CD14-positive monocyte (primary cell): ENCODE data around the gene APOC4. TPM values are rescaled to one million over a fixed set of nuclear protein-coding genes. Genes with fewer than 3 reads are reported as not detected.

Experiments used
- DNase-seq, 3 donors: peaks; one replicate each; pipeline ENCODE4 v3.0.0-alpha.2; 2011 to 2022
- H2AFZ ChIP-seq: 2 replicates; pipeline ENCODE4 v1.6.0; 2012; ENCODE audit warnings: mild to moderate bottlenecking, low read depth, low read length, inconsistent platforms; ENCODE audit not compliant: insufficient read depth, poor library complexity, severe bottlenecking
- H3K27ac ChIP-seq, 2 donors: 1 replicate in 1 of 2; 2 replicates in 1 of 2; pipeline ENCODE4 v1.5.1; 2012 to 2013; ENCODE audit warnings: low read length in 2 of 2, control low read depth in 1 of 2, inconsistent platforms in 1 of 2, low read depth in 1 of 2, mild to moderate bottlenecking in 1 of 2
- H3K27me3 ChIP-seq, 2 donors: one replicate each; pipeline versions ENCODE4 v1.6.0 to v1.6.1; 2011 to 2013; ENCODE audit warnings: low read length in 2 of 2; ENCODE audit not compliant: control insufficient read depth in 2 of 2, insufficient read depth in 2 of 2
- H3K36me3 ChIP-seq, 2 donors: replicated peaks in 1 of 2; 1 replicate in 1 of 2; 2 replicates in 1 of 2; pipeline versions ENCODE4 v1.5.1 to v1.6.1; 2012 to 2013; ENCODE audit warnings: low read length in 2 of 2, control low read depth in 1 of 2, inconsistent platforms in 1 of 2, mild to moderate bottlenecking in 1 of 2; ENCODE audit not compliant: insufficient read depth in 2 of 2, control insufficient read depth in 1 of 2
- H3K4me1 ChIP-seq, 2 donors: 1 replicate in 1 of 2; 2 replicates in 1 of 2; pipeline versions ENCODE4 v1.5.1 to v1.6.1; 2012 to 2013; ENCODE audit warnings: low read length in 2 of 2, control low read depth in 1 of 2, inconsistent platforms in 1 of 2, mild to moderate bottlenecking in 1 of 2, moderate library complexity in 1 of 2; ENCODE audit not compliant: insufficient read depth in 2 of 2, control insufficient read depth in 1 of 2
- H3K4me2 ChIP-seq: replicated peaks from 2 replicates; pipeline ENCODE3; 2012; ENCODE audit warnings: low read length, moderate library complexity, mild to moderate bottlenecking; ENCODE audit not compliant: poor library complexity, severe bottlenecking; ENCODE audit errors: extremely low read depth
- H3K4me3 ChIP-seq, 3 experiments: fragments of 200-600 bp in 1 of 3; sonication (generic) in 1 of 3; replicated peaks in 1 of 3; 1 replicate in 2 of 3; 2 replicates in 1 of 3; pipeline ENCODE4 v1.5.1; 2011 to 2013; ENCODE audit warnings: low read length in 3 of 3, mild to moderate bottlenecking in 3 of 3, control low read depth in 2 of 3, low read depth in 2 of 3, inconsistent platforms in 1 of 3, moderate library complexity in 1 of 3
- H3K79me2 ChIP-seq: 2 replicates; pipeline ENCODE4 v1.6.0; 2012; ENCODE audit warnings: mild to moderate bottlenecking, control low read depth, inconsistent platforms, low read length, moderate library complexity; ENCODE audit not compliant: insufficient read depth
- H3K9ac ChIP-seq: 2 replicates; pipeline ENCODE4 v1.6.0; 2017; ENCODE audit warnings: low read length, mild to moderate bottlenecking; ENCODE audit not compliant: insufficient read depth, poor library complexity, severe bottlenecking
- H3K9me3 ChIP-seq, 2 donors: replicated peaks in 1 of 2; 1 replicate in 1 of 2; 2 replicates in 1 of 2; pipeline versions ENCODE4 v1.5.1 to v1.6.1; 2012 to 2013; ENCODE audit warnings: low read length in 2 of 2, control low read depth in 1 of 2; ENCODE audit not compliant: control insufficient read depth in 1 of 2, insufficient read depth in 1 of 2
- H4K20me1 ChIP-seq: 2 replicates; pipeline ENCODE4 v1.6.0; 2012; ENCODE audit warnings: mild to moderate bottlenecking, low read length, control low read depth, moderate library complexity; ENCODE audit not compliant: insufficient read depth
- H3K27ac Mint-ChIP-seq, 7 donors: one replicate each; pipeline ENCODE4 v1.8.0; 2020; ENCODE audit warnings: mild to moderate bottlenecking in 7 of 7, mixed read lengths in 7 of 7, moderate library complexity in 6 of 7, inconsistent platforms in 2 of 7
- H3K27me3 Mint-ChIP-seq, 3 donors: one replicate each; pipeline ENCODE4 v1.8.0; 2021 to 2022; ENCODE audit warnings: low read depth in 3 of 3, mild to moderate bottlenecking in 3 of 3, mixed read lengths in 3 of 3, moderate library complexity in 3 of 3, inconsistent platforms in 1 of 3
- H3K36me3 Mint-ChIP-seq, 2 donors: one replicate each; pipeline ENCODE4 v1.8.0; 2020; ENCODE audit warnings: mixed read lengths in 2 of 2, inconsistent platforms in 1 of 2, mild to moderate bottlenecking in 1 of 2
- H3K4me1 Mint-ChIP-seq: one replicate; pipeline ENCODE4 v1.8.0; 2020; ENCODE audit warnings: mild to moderate bottlenecking, mixed read lengths
- H3K4me3 Mint-ChIP-seq, 2 donors: one replicate each; pipeline ENCODE4 v1.8.0; 2020; ENCODE audit warnings: mild to moderate bottlenecking in 2 of 2, mixed read lengths in 2 of 2, moderate library complexity in 1 of 2
- H3K9me3 Mint-ChIP-seq, 7 donors: one replicate each; pipeline ENCODE4 v1.8.0; 2020 to 2022; ENCODE audit warnings: mixed read lengths in 7 of 7, mild to moderate bottlenecking in 6 of 7, moderate library complexity in 6 of 7, inconsistent platforms in 2 of 7
- WGBS: methylation state at CpG from one replicate; pipeline ENCODE4 v1.1.5; 2013; ENCODE audit warnings: missing lambda C conversion rate; ENCODE audit not compliant: insufficient coverage; 5-methylcytosine and 5-hydroxymethylcytosine counted together
- intact Hi-C, 2 donors: fragments of 100-400 bp; cut with micrococcal nuclease; formaldehyde crosslinking; loops; one replicate each; pipeline versions ENCODE4 v1.15.0 to v1.15.1; 2023
- polyA plus RNA-seq, 3 donors: library from polyadenylated mRNA; depleted of rRNA in 1 of 3; unstranded in 2 of 3; stranded (reverse) in 1 of 3; fragments of 300-500 nt in 2 of 3; fragments of >200 nt in 1 of 3; fragmentation: Illumina TruSeq in 2 of 3; gene quantifications; 1 replicate in 2 of 3; 2 replicates in 1 of 3; pipeline ENCODE4 v1.2.3, GENCODE V29; 2012 to 2021
- TF ChIP-seq, protein P1 (sequence below): fragments of 200-600 bp; IDR thresholded peaks from one replicate; pipeline ENCODE4 v1.8.0; 2022; ENCODE audit warnings: antibody characterized with exemption, mild to moderate bottlenecking

Gene APOC4
- polyA plus RNA-seq, 3 donors, result not detected

DNA sequence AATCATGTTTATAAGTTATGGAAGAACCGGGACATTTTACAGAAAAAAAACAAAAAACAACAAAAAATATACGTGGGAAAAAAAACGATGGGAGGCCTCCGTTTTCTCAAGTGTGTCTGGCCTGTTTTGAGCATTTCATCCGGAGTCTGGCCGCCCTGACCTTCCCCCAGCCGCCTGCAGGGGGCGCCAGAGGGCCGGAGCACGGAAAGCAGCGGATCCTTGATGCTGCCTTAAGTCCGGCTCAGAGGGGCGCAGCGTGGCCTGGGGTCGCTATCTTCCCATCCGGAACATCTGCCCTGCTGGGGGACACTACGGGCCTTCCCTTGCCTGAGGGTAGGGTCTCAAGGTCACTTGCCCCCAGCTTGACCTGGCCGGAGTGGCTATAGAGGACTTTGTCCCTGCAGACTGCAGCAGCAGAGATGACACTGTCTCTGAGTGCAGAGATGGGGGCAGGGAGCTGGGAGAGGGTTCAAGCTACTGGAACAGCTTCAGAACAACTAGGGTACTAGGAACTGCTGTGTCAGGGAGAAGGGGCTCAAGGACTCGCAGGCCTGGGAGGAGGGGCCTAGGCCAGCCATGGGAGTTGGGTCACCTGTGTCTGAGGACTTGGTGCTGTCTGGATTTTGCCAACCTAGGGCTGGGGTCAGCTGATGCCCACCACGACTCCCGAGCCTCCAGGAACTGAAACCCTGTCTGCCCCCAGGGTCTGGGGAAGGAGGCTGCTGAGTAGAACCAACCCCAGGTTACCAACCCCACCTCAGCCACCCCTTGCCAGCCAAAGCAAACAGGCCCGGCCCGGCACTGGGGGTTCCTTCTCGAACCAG lies 38.2 kb upstream of the APOC4 start:
- intact Hi-C loops, result loop anchor here (1.0 to 5.0 kb wide), 3 partner anchors 47 to 153 kb away; no protein-coding TSS in a partner anchor
- Histone ChIP-seq H3K4me2 (no peak overlapping the region), H2AFZ (no peak overlapping the region), H3K4me1 (peaks cover 0 to 11% of the 10 kb centered on the region in 2 donors), H3K9ac (no peak overlapping the region), H3K27ac (no peak overlapping the region), H3K36me3 (peaks cover 27 to 40% of the 10 kb centered on the region in 2 donors), H3K9me3 (no peaks in the 10 kb centered on the region), H3K27me3 (peaks cover 5 to 26% of the 10 kb centered on the region in 2 donors), H3K4me3 (no peak overlapping the region), H4K20me1 (no peaks in the 10 kb centered on the region), H3K79me2 (no peaks in the 10 kb centered on the region)
- Mint-ChIP-seq H3K9me3 (peaks cover 0 to 9% (median 2%) of the 10 kb centered on the region in 7 donors), H3K27me3 (peaks cover 27 to 36% (median 30%) of the 10 kb centered on the region in 3 donors), H3K4me1 (peaks cover 11% of the 10 kb centered on the region), H3K36me3 (peaks cover 32 to 39% of the 10 kb centered on the region in 2 donors), H3K27ac (no peak overlapping the region), H3K4me3 (peak overlapping the region in 1 of 2 donors; percentile 11)
- 28% methylated on average over 23 of the region's 24 CpGs for WGBS
- DNase-seq, result peak; percentile 43 to 59 (median 44)
- TF ChIP-seq, protein P1, sequence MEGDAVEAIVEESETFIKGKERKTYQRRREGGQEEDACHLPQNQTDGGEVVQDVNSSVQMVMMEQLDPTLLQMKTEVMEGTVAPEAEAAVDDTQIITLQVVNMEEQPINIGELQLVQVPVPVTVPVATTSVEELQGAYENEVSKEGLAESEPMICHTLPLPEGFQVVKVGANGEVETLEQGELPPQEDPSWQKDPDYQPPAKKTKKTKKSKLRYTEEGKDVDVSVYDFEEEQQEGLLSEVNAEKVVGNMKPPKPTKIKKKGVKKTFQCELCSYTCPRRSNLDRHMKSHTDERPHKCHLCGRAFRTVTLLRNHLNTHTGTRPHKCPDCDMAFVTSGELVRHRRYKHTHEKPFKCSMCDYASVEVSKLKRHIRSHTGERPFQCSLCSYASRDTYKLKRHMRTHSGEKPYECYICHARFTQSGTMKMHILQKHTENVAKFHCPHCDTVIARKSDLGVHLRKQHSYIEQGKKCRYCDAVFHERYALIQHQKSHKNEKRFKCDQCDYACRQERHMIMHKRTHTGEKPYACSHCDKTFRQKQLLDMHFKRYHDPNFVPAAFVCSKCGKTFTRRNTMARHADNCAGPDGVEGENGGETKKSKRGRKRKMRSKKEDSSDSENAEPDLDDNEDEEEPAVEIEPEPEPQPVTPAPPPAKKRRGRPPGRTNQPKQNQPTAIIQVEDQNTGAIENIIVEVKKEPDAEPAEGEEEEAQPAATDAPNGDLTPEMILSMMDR, result peak; percentile 99

DNA sequence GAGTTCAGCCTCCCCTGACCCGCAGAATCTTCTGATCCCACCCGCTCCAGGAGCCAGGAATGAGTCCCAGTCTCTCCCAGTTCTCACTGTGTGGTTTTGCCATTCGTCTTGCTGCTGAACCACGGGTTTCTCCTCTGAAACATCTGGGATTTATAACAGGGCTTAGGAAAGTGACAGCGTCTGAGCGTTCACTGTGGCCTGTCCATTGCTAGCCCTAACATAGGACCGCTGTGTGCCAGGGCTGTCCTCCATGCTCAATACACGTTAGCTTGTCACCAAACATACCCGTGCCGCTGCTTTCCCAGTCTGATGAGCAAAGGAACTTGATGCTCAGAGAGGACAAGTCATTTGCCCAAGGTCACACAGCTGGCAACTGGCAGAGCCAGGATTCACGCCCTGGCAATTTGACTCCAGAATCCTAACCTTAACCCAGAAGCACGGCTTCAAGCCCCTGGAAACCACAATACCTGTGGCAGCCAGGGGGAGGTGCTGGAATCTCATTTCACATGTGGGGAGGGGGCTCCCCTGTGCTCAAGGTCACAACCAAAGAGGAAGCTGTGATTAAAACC lies 37.5 kb upstream of the APOC4 start:
- H3K9ac ChIP-seq, result no peak overlapping the region
- peaks cover 11% of the 10 kb centered on the region for H3K4me1 Mint-ChIP-seq
- no peak overlapping the region for H3K4me3 ChIP-seq
- H3K36me3 ChIP-seq, result peaks cover 27 to 36% of the 10 kb centered on the region in 2 donors
- H3K27me3 ChIP-seq, result peaks cover 5 to 26% of the 10 kb centered on the region in 2 donors
- H3K79me2 ChIP-seq, result no peaks in the 10 kb centered on the region
- no peaks in the 10 kb centered on the region for H4K20me1 ChIP-seq
- TF ChIP-seq, protein P1, result no peak
- DNase-seq, result no peak
- no peak overlapping the region for H2AFZ ChIP-seq
- intact Hi-C loops, result loop anchor here (5.0 kb wide), 1 partner anchor 153 kb away; no protein-coding TSS in a partner anchor
- 80% methylated on average over 10 of the region's 12 CpGs for WGBS
- no peaks in the 10 kb centered on the region for H3K9me3 ChIP-seq
- H3K4me1 ChIP-seq, result peaks cover 0 to 11% of the 10 kb centered on the region in 2 donors
- H3K4me2 ChIP-seq, result no peak overlapping the region
- H3K27ac Mint-ChIP-seq, result no peak overlapping the region
- peaks cover 27 to 36% (median 34%) of the 10 kb centered on the region in 3 donors for H3K27me3 Mint-ChIP-seq
- peaks cover 30 to 35% of the 10 kb centered on the region in 2 donors for H3K36me3 Mint-ChIP-seq
- no peak overlapping the region for H3K27ac ChIP-seq
- H3K4me3 Mint-ChIP-seq, result peak overlapping the region in 1 of 2 donors; percentile 11
- peaks cover 0 to 9% (median 2%) of the 10 kb centered on the region in 7 donors for H3K9me3 Mint-ChIP-seq
